Iris pigment epithelial cell (primary cell): Measurements from ENCODE around the gene INPP5B.

ENCODE experiments used
- DNase-seq: peaks from one replicate; pipeline ENCODE4 v3.0.0-alpha.2; 2011; ENCODE audit warnings: low read depth

INPP5B gene

GRCh38 chr1:37836788-37837187 is 110.1 kb downstream of the INPP5B start:
- DNase-seq: no peak

- DNase-seq: peak; percentile 33
Measured at GRCh38 chr1:37831809-37832208, 115.0 kb downstream of the INPP5B start.

GRCh38 chr1:37831109-37831508 is 115.7 kb downstream of the INPP5B start:
- DNase-seq: peak; percentile 22

GRCh38 chr1:37828410-37829074 is 118.3 kb downstream of the INPP5B start:
- no peak for DNase-seq

GRCh38 chr1:37825506-37825905 is 121.3 kb downstream of the INPP5B start:
- peak; percentile 11 for DNase-seq

- no peak for DNase-seq
Measured at GRCh38 chr1:37824001-37824400, 122.9 kb downstream of the INPP5B start.

DNA sequence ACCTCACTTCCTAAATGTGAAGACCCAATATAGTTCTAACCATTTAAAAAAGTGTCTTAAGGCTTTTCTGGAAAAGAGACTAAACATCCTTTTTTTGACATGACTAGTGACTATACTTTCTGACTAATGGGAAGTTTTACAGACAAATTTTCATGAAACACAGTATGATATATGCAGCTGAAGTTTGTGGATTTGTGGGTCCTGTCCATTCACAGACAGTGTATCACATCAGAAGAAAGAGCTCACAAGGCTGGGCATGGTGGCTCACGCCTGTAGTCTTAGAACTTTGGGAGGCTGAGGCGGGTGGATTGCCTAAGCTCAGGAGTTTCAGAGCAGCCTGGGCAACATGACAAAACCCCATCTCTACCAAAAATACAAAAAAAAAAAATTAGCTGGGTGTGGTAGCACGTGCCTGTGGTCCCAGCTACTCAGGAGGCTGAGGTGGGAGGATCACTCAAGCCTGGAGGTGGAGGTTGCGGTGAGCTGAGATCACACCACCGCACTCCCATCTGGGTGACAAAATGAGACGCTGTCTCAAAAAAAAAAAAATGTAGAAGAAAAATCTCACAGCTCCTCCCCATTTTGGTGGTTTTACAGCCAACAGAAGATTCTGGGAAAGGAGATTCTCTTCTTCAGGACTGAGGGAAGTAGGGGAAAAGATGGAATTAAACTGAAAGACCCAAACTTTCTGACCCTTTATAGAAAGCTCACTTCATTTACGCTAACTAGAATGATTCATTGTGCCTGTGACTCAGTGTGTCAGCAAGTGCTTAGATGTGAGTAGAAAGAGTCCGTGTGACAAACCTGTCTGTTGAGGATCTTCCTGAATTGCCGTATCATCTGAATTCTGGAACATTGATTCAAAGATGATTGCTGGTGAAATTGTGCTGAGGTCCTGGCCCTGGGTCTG is 123.7 kb downstream of the INPP5B start:
- peak; percentile 71 for DNase-seq

DNA sequence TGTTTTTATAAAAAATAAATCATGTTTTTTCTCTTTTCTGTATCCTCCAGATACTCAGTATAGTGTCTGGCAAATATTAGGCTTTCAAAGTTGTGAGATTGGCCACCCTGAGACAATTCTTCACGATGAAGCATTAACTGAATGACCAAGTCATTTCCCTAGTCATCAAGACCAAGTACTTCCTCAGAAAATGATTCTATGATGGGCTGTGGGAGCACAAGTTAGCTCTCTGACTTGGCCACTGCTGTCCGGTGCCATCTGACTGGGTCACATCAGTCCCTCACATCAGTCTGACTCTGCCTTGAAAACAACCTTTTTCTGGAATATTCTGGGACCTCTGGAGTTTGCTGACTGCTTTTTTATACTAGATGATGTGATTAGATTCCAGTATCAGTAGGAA is 125.4 kb downstream of the INPP5B start:
- DNase-seq: no peak

GRCh38 chr1:37817481-37817880 is 129.4 kb downstream of the INPP5B start:
- DNase-seq: peak; percentile 76

DNA sequence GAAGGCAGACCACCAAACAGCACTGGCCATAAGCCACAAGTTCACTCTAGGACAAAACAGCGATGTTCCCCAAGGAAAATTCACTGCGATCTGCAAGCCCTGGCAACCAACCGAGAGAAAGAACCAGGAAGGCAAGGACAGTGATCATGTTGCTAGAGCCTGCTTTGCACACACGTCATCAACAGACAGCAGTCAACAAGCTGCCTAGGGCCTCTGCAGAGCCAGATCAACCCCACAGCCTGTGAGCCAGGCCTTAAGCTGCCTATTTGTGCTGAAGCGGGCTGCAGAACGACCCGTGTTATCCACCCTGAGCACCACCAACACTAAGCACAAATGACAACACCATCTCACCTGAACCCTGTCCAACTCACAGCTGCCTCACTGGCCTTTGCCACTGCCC is 132.6 kb downstream of the INPP5B start:
- DNase-seq: no peak

GRCh38 chr1:37813529-37814145 is 133.2 kb downstream of the INPP5B start:
- no peak for DNase-seq

GRCh38 chr1:37811027-37811655 is 135.7 kb downstream of the INPP5B start:
- peak; percentile 80 for DNase-seq
